GM19438 (cell line): ENCODE data around the gene KCTD15.

Experiments used
- ATAC-seq: cut with Tn5 transposase; IDR thresholded peaks from one replicate; pipeline ENCODE4 v1.9.1; 2021; ENCODE audit warnings: low read depth; ENCODE audit not compliant: unreplicated experiment

Gene KCTD15

GRCh38 chr19:33841685-33842084 is 45.0 kb downstream of the KCTD15 start:
- ATAC-seq = no peak

- ATAC-seq = no peak
Observed at GRCh38 chr19:33844478-33844877, 47.8 kb downstream of the KCTD15 start.

- no peak for ATAC-seq
Observed at GRCh38 chr19:33845498-33845897, 48.8 kb downstream of the KCTD15 start.

- ATAC-seq = no peak
Observed at GRCh38 chr19:33849551-33850147, 53.0 kb downstream of the KCTD15 start.

- no peak for ATAC-seq
Observed at GRCh38 chr19:33859016-33859415, 62.3 kb downstream of the KCTD15 start.

- no peak for ATAC-seq
Observed at GRCh38 chr19:33860312-33861090, 63.8 kb downstream of the KCTD15 start.

- no peak for ATAC-seq
Observed at GRCh38 chr19:33861950-33862349, 65.3 kb downstream of the KCTD15 start.

- no peak for ATAC-seq
Observed at GRCh38 chr19:33862981-33863380, 66.3 kb downstream of the KCTD15 start.

GRCh38 chr19:33863436-33863835 is 66.8 kb downstream of the KCTD15 start:
- ATAC-seq = no peak

GRCh38 chr19:33864311-33864850 is 67.7 kb downstream of the KCTD15 start:
- no peak for ATAC-seq

- no peak for ATAC-seq
Observed at GRCh38 chr19:33865306-33865705, 68.6 kb downstream of the KCTD15 start.
